Activated naive CD4-positive, alpha-beta T cell treated with anti-CD3 and anti-CD28 coated beads, Interleukin-2, amount 50 U/mL, for 16 hours (primary cell): ENCODE results near the gene PJA1.

Experiments used
- DNase-seq: peaks from one replicate; pipeline ENCODE4 v3.0.0-alpha.2; 2020

The PJA1 gene

GRCh38 chrX:69140837-69141236 lies 24.4 kb downstream of the PJA1 start:
- DNase-seq = no peak

GRCh38 chrX:69139516-69139915 lies 25.7 kb downstream of the PJA1 start:
- DNase-seq = no peak

- DNase-seq = no peak
Observed at GRCh38 chrX:69138512-69138911, 26.7 kb downstream of the PJA1 start.

GRCh38 chrX:69138118-69138390 lies 27.2 kb downstream of the PJA1 start:
- no peak for DNase-seq

GRCh38 chrX:69137371-69138117 lies 27.7 kb downstream of the PJA1 start:
- DNase-seq = no peak

GRCh38 chrX:69136546-69137331 lies 28.5 kb downstream of the PJA1 start:
- DNase-seq = no peak

- no peak for DNase-seq
Observed at GRCh38 chrX:69133921-69134542, 31.2 kb downstream of the PJA1 start.

- no peak for DNase-seq
Observed at GRCh38 chrX:69131886-69132285, 33.4 kb downstream of the PJA1 start.

- no peak for DNase-seq
Observed at GRCh38 chrX:69130439-69130838, 34.8 kb downstream of the PJA1 start.

GRCh38 chrX:69128588-69128987 lies 36.7 kb downstream of the PJA1 start:
- DNase-seq = no peak

- DNase-seq = no peak
Observed at GRCh38 chrX:69127466-69127865, 37.8 kb downstream of the PJA1 start.

- no peak for DNase-seq
Observed at GRCh38 chrX:69126642-69127041, 38.6 kb downstream of the PJA1 start.

- no peak for DNase-seq
Observed at GRCh38 chrX:69125094-69125493, 40.2 kb downstream of the PJA1 start.

GRCh38 chrX:69124108-69124507 lies 41.1 kb downstream of the PJA1 start:
- DNase-seq = no peak

- no peak for DNase-seq
Observed at GRCh38 chrX:69123481-69123880, 41.8 kb downstream of the PJA1 start.

- DNase-seq = no peak
Observed at GRCh38 chrX:69121321-69122000, 43.8 kb downstream of the PJA1 start.

GRCh38 chrX:69120476-69120875 lies 44.8 kb downstream of the PJA1 start:
- DNase-seq = no peak

GRCh38 chrX:69119122-69119521 lies 46.1 kb downstream of the PJA1 start:
- no peak for DNase-seq

GRCh38 chrX:69117876-69118526 lies 47.3 kb downstream of the PJA1 start:
- no peak for DNase-seq

GRCh38 chrX:69116077-69116476 lies 49.2 kb downstream of the PJA1 start:
- DNase-seq = no peak

GRCh38 chrX:69113723-69114122 lies 51.5 kb downstream of the PJA1 start:
- DNase-seq = no peak
